GM19452 (cell line): ENCODE data around the gene KDM4B.
"Not testable (repeated sequence)": the region's sequence is repeated elsewhere in the genome, so short reads cannot be mapped to it uniquely, and the experiment has no call there.

Experiments used
- ATAC-seq: cut with Tn5 transposase; IDR thresholded peaks from one replicate; pipeline ENCODE4 v1.9.1; 2021; ENCODE audit not compliant: unreplicated experiment

The KDM4B gene

GRCh38 chr19:4967738-4968461, 1.0 kb upstream of the KDM4B start:
- no peak for ATAC-seq

DNA sequence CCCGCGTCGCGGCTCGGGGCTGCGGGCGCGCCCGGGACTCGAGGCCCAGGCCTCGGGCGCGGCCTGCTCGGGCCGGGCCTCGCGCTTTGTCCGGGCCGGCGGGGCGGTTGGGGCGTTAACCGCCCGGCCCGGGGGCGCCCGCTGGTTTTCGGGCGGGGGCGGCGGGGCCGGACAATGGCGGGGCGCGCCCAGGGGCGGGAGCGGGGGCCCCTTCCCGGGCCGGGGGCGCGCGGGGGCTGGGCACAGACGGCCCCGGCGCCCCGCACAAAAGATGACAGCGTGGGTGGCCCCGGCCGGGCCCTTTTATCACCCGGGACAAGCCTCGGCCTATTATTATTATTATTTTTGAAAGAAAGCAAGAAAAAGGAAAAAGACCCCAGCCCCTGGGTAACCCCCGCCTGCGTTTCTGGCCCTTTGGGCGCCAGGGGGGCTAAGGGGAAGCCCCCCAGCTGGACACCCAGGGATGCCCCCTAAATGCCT, 419 bp downstream of the KDM4B start:
- ATAC-seq, result peak; percentile 10

DNA sequence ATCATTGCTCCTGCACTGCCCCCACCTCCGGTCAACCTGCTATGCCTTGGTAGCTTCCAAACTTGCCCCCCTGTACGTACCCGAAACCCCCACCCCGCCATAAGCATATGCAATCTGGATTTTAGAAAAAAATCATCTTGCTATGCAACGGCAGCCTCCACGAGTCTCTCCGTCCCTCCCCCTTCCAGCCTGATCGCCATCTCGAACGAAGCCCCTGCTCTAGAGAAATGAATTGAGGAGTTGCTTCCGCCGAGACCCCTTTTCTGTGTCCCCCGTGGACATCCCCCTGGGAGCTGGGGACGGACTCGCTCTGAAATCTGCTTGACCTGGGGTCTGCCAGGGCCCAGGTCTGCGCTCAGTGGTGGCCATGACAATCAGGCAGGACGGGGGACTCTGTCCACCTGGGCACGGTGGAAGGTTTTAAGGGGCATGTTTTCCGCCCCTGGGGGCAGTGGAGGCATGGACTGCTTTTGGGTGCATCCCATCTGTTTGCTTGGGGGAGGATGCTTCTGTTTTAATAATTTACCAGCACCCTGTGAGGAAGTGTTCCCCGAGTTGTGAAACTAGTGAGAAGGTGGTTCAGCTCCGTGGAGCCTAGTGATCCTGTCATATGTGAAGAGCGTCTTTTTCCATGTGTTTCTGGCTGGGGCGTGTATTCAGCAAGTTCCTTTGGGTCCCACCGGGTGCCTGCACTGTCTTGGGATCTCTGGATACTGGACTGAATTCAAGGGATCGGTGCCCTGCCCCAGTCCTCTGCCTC, 1.0 kb downstream of the KDM4B start:
- no peak for ATAC-seq

GRCh38 chr19:4970558-4971423, 1.9 kb downstream of the KDM4B start:
- no peak for ATAC-seq

GRCh38 chr19:4971424-4971793, 2.5 kb downstream of the KDM4B start:
- no peak for ATAC-seq

- no peak for ATAC-seq
Measured at GRCh38 chr19:4971816-4972495, 3.0 kb downstream of the KDM4B start.

DNA sequence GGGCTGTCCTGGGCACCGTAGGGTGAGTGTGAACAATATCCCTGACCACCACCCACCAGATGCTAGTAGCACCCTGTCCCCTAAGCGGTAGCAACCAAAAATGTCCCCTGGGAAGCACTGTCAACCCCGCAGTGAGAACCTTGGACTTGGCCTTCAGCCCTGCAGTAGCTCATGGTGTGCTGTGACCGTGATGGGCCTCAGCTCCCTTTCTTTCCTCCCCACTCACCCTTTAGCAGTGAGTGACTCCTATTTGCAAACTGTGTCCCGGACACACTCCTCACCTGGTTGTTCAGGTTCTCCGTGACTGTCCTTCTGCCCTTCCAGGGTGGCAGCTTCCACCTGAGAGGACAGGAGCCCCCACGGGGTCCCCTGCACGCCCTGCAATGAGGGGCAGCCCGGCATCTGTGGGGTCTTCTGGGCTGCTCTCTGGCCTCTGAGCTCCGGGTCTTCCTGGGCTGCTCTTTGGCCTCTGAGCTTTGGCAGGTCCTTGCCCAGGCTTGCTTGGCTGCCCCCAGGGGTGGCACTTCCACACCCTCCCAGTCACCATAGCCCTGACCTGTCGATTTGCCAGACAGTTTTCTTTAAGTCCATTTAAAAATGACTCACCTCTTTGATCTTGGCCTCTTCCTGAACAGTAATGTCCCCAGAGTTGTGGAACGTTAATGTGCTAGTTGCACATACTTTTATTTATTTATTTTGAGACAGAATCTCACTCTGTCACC, 3.8 kb downstream of the KDM4B start:
- no peak for ATAC-seq

DNA sequence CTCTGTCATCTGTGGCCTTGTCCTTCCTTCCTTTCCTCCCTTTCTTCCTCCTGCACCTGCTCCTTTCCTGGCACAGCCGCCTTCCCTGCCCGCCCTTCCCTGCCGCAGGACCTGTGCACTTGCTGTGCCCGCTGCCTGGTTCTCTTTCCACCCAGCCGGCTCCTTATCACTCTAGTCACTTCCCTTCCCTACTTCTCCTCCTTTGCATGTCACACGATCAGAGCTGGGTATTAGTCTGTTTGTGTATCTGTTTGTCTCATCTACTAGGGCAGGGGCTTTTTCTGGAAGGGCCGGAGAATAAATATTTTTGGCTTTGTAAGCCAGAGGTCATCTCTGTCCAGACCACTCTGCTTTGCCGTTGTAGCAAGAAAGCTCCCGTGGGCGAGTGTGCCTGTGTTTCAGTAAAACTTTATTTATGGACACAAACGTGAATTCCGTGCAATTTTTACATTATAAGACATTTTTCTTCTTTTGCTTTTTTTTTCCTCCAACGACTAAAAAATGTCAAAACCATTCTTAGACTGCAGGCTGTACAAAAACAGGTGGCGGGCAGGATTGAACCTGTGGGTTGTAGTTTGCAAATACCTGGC, 6.1 kb downstream of the KDM4B start:
- no peak for ATAC-seq

DNA sequence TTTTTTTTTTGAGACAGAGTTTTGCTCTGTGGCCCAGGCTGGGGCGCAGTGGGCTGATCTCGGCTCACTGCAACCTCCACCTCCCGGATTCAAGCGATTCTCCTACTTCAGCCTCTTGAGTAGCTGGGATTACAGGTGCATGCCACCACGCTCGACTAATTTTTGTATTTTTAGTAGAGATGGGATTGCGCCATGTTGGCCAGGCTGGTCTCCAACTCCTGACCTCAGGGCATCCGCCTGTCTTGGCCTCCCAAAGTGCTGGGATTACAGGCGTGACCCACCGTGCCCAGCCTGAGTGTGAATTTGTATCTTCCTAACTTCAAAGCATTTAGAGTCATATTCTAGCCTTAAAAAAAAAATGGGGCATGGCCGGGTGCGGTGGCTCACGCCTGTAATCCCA, 6.7 kb downstream of the KDM4B start:
- ATAC-seq, result not testable (repeated sequence)

DNA sequence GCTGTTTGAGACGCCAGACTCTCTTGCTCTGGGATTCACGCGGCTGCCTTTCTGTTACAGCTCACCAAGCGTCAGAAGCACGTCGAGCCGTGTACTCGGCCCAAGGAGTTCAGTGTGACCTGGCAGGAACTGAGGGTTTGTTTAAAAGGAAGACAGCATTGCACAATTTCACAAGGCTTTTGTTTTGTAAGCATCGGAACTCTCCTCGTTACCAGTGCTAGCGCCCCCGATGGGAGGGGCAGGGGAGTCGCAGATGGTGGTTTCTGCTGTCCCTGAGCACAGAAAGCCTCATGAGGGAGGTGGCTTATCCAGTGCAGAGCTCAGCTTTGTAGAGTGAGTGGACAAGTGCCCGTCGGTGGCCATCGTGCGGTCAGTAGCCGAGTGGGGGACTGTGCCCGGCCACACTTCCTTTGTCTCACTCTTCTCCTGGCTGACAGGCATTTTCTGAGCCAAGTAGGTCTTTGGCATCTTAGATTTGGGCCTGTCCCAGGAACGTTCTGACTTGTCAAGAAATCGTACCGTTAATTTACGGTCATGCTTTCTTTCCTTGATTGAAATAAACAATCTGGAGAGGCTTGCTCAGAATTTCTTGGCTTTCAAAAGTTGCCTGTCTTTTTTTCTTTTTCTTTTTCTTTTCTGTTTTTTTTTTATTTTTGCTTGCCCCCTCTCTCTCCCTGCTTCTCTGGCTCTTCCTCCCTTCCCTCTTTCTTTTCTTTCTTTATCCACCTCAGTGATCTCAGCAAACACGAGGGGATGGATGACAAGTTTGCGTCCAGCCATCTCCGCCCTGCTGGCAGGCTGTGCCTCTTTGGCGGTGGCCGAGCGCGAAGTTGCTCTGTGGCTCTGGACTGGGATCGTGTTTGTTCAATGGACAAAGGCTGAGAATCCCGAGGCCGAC, 7.7 kb downstream of the KDM4B start:
- no peak for ATAC-seq

DNA sequence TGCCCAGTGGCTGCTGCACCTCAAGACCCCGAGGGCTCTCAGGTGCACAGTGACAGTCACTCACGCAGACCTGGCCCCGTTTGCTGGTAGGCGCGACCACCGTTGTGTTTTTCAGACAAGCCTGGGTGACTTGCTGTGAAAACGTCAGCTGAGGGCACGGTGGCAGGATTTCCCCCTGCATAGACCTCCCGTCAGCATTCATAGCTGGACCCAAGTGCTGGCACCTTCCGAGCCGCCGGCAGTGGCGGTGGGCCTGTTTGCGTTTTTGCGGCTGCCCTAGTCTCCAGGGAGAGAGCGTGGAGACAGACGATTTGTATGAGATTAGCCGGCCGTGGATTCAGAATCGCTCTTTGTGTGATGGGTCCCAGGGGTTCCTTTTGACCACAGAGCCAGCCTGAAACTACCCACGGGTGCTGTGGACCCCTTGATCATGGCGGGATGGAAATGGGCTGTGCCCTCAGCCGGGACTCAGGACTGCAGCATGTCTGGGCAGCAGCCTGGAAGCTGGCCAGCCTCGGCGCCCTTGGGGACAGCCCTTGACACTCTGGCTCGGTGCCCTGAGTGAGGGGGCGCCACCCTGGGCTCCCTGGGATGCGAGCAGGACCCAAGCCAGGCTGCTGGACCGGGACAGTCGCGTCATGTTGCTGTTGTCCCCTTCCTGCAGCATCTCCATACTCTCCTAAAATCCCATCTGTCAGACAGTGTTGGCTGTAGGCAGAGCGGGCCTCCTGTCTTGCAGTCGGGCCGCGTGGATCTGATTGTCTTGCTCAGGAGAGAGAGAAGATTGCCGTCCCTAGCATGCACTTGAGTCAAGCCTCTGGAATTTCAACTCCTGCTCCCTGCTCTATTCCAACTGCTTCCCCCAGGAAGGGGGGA, 8.6 kb downstream of the KDM4B start:
- no peak for ATAC-seq

- no peak for ATAC-seq
Measured at GRCh38 chr19:4979211-4979807, 10.4 kb downstream of the KDM4B start.

GRCh38 chr19:4980067-4980466, 11.2 kb downstream of the KDM4B start:
- no peak for ATAC-seq

DNA sequence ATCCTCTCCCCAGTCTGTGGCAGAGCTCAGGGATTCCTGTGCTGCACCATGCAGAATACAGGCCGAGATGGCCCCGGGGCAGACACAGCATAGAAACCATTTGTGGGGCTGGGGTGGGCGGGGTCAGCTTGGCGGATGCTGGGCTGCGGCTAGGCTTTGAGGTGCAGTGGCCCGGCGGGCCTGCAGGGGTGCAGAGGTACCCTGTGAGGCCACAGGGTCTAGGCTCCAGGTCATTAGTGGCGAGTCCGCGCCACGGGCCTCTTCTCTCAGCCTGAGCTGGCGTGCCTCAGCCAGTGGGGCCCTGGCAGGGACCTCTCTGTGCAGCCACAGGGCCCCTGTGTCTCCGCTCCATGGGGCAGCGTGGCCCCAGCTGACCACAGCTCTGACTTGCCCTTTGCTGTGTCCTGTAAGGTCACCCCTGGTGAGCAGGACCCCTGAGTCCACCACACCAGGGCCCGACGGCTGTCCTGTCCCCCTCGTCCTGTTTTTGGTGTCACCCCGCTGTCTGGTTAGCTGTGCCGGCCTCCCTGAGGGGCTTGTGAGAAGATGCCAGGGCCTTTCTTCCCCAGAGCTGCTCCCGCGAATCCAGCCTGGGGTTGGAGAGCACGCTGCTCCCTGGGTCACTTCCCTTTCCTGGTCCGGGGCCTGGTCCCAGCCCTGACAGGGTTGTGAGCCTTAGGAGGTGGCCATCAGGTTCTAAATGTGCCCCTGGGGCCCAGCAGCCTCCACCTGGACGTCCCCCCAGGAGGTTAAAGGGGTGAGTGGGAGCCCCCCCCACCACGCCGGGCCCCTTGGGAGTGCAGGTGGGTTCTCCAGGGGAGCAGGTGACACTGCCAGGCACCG, 12.1 kb downstream of the KDM4B start:
- no peak for ATAC-seq

DNA sequence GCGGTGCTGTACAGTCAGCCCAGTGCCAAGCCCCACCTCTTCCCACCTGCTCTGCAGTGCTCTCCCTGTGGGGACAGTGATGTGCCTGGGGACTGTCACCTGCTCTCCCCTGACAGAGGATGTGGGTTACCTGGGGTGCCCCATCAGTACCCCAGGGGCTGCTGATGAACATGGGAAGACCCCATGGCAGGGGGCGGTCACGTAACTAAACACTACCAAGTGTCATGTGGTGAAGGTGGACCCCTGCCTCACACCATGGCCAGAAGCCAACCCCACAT, 12.7 kb downstream of the KDM4B start:
- no peak for ATAC-seq

DNA sequence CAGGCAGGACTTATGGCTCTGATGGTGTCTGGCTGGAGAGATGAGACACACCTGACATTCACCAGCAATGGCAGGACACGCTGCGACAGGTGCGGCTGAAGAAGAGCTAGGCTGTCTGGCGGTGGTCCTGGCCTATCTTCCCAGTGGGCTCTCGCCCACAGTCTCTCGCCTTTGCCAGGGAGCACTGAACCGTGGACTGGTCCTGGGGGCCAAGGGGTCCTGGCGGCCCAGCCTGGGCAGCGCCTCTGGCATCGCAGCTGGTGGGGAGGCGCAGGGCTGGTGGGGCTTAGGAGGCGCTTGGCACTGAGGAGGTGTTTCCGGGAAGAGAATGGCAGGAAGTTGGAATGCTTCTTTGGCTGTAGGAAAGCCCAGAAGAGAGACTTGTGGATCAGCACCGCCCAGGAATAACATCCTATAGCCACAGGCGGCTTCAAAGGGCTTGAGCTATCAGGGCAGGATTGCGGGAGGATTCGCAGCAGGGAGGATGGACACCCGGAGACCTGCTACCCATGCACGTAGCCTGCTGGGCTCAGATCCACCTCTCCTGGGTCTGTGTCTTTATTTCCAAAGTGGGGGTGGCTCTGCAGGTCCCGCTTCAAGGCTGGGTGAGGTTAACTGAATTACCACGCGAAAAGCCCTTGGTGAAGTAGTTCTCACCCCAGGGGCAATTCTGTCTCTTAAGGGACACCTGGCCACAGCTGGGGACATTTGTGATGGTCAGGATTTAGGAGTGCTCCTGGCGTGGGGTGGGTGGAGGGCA, 14.6 kb downstream of the KDM4B start:
- no peak for ATAC-seq
